IMR-90 (cell line): ENCODE data around the gene OR13G1. TPM values are rescaled to one million over a fixed set of nuclear protein-coding genes. Genes with fewer than 3 reads are reported as not detected.

Experiments
- ATAC-seq: fragments of 200-7000 bp; cut with Tn5 transposase; 2 replicates; pipeline ENCODE4 v1.9.1; 2020; ENCODE audit warnings: low read depth, mild to moderate bottlenecking, moderate library complexity
- BruUV-seq: library from RNA; stranded (reverse); fragments of 400-500 nt; replicated peaks from 2 replicates; lab custom pipeline; 2021; lab: Mats Ljungman, UMichigan
- CTCF ChIA-PET: fragments of 300-600 bp; formaldehyde crosslinking; extraction: SDS; loops from one replicate; lab custom pipeline; 2021; ENCODE audit warnings: antibody characterized with exemption; lab: Yijun Ruan, JAX
- POLR2A ChIA-PET: fragments of 300-600 bp; sonication (Branson Sonifier 250); formaldehyde crosslinking; loops from one replicate; lab custom pipeline; 2022; ENCODE audit warnings: antibody characterized with exemption; ENCODE audit not compliant: unreplicated experiment; lab: Charles Lee
- DNase-seq: peaks from one replicate; pipeline ENCODE4 v3.0.0; 2013
- H2AFZ ChIP-seq: replicated peaks from 2 replicates; pipeline ENCODE3; 2013; ENCODE audit warnings: low read length, mild to moderate bottlenecking; ENCODE audit not compliant: poor library complexity
- H2AK5ac ChIP-seq: 2 replicates; pipeline ENCODE4 v1.6.1; 2013; ENCODE audit warnings: low read depth, low read length, inconsistent platforms
- H2AK9ac ChIP-seq: replicated peaks from 2 replicates; pipeline ENCODE3; 2013; ENCODE audit warnings: mild to moderate bottlenecking, low read depth, low read length, moderate library complexity; ENCODE audit not compliant: poor library complexity
- H2BK120ac ChIP-seq: 2 replicates; pipeline ENCODE4 v1.6.1; 2013; ENCODE audit warnings: low read depth, low read length, inconsistent platforms
- H2BK15ac ChIP-seq: 3 replicates; pipeline ENCODE4 v1.6.1; 2013; ENCODE audit warnings: low read depth, low read length, inconsistent platforms
- H2BK20ac ChIP-seq: 2 replicates; pipeline ENCODE4 v1.6.1; 2013; ENCODE audit warnings: low read depth, mild to moderate bottlenecking, inconsistent platforms, low read length, moderate library complexity
- H2BK5ac ChIP-seq: 2 replicates; pipeline ENCODE4 v1.6.1; 2013; ENCODE audit warnings: mild to moderate bottlenecking, low read depth, low read length, inconsistent platforms; ENCODE audit not compliant: poor library complexity, severe bottlenecking
- H3K14ac ChIP-seq: replicated peaks from 2 replicates; pipeline ENCODE4 v1.6.1; 2013; ENCODE audit warnings: low read depth, low read length, inconsistent platforms
- H3K18ac ChIP-seq: 2 replicates; pipeline ENCODE4 v1.6.1; 2013; ENCODE audit warnings: low read depth, low read length, control low read depth
- H3K23ac ChIP-seq: 2 replicates; pipeline ENCODE4 v1.6.1; 2013; ENCODE audit warnings: low read depth, low read length, inconsistent platforms
- H3K27ac ChIP-seq: 2 replicates; pipeline ENCODE4 v1.5.1; 2013; ENCODE audit warnings: mild to moderate bottlenecking, control low read depth, low read length; ENCODE audit not compliant: insufficient read depth
- H3K27me3 ChIP-seq: 2 replicates; pipeline ENCODE4 v1.6.1; 2013; ENCODE audit warnings: low read length; ENCODE audit not compliant: control insufficient read depth, insufficient read depth
- H3K36me3 ChIP-seq: 2 replicates; pipeline ENCODE4 v1.6.1; 2013; ENCODE audit warnings: low read length, mixed read lengths; ENCODE audit not compliant: control insufficient read depth, insufficient read depth
- H3K4ac ChIP-seq: 2 replicates; pipeline ENCODE4 v1.6.1; 2013; ENCODE audit warnings: low read depth, low read length, inconsistent platforms
- H3K4me1 ChIP-seq: 2 replicates; pipeline ENCODE4 v1.6.1; 2013; ENCODE audit warnings: low read length, mixed read lengths; ENCODE audit not compliant: control insufficient read depth, insufficient read depth
- H3K4me2 ChIP-seq: 2 replicates; pipeline ENCODE4 v1.6.1; 2013; ENCODE audit warnings: low read depth, mild to moderate bottlenecking, control low read depth, low read length, moderate library complexity
- H3K4me3 ChIP-seq: 2 replicates; pipeline ENCODE4 v1.5.1; 2013; ENCODE audit warnings: low read depth, mild to moderate bottlenecking, control low read depth, low read length, moderate library complexity; ENCODE audit not compliant: insufficient read depth
- H3K56ac ChIP-seq: 2 replicates; pipeline ENCODE4 v1.6.1; 2013; ENCODE audit warnings: low read length, inconsistent platforms; ENCODE audit not compliant: insufficient read depth; ENCODE audit errors: extremely low read depth
- H3K79me1 ChIP-seq, 2 experiments: 2 replicates each; pipeline ENCODE4 v1.6.1; 2013; ENCODE audit warnings: low read length in 2 of 2, inconsistent platforms in 1 of 2, low read depth in 1 of 2
- H3K9ac ChIP-seq: 2 replicates; pipeline ENCODE4 v1.6.1; 2013; ENCODE audit warnings: low read depth, low read length, control low read depth
- H3K9me1 ChIP-seq: 2 replicates; pipeline ENCODE4 v1.6.1; 2013; ENCODE audit warnings: low read length, inconsistent platforms; ENCODE audit not compliant: insufficient read depth
- H3K9me3 ChIP-seq: 2 replicates; pipeline ENCODE4 v1.6.1; 2013; ENCODE audit warnings: low read length; ENCODE audit not compliant: control insufficient read depth, insufficient read depth
- H4K20me1 ChIP-seq: 2 replicates; pipeline ENCODE4 v1.6.1; 2013; ENCODE audit warnings: low read length, inconsistent platforms; ENCODE audit not compliant: insufficient read depth
- H4K5ac ChIP-seq: 2 replicates; pipeline ENCODE4 v1.6.1; 2013; ENCODE audit warnings: mild to moderate bottlenecking, low read depth, low read length, control low read depth
- H4K8ac ChIP-seq, 2 experiments: 2 replicates each; pipeline ENCODE4 v1.6.1; 2013; ENCODE audit warnings: low read depth in 2 of 2, low read length in 2 of 2, control low read depth in 1 of 2, inconsistent platforms in 1 of 2
- H4K91ac ChIP-seq: 2 replicates; pipeline ENCODE4 v1.6.1; 2013; ENCODE audit warnings: low read depth, low read length, inconsistent platforms; ENCODE audit not compliant: insufficient read depth
- BHLHE40 ChIP-seq: fragments of 150-350 bp; IDR thresholded peaks from 2 replicates; pipeline ENCODE4 v1.6.1; 2016; ENCODE audit warnings: mild to moderate bottlenecking, low read depth, low read length
- CEBPB ChIP-seq: IDR thresholded peaks from 2 replicates; pipeline ENCODE4 v1.6.1; 2012; ENCODE audit warnings: low read depth, low read length, improper control_type of control experiment
- CHD1 ChIP-seq: IDR thresholded peaks from 2 replicates; pipeline ENCODE4 v1.6.1; 2012; ENCODE audit warnings: low read depth, low read length, improper control_type of control experiment
- CTCF ChIP-seq: conservative IDR thresholded peaks from 2 replicates; pipeline ENCODE4 v1.5.1; 2012; ENCODE audit warnings: mild to moderate bottlenecking, low read depth, low read length, improper control_type of control experiment
- ELK1 ChIP-seq: fragments of 150-350 bp; IDR thresholded peaks from 2 replicates; pipeline ENCODE4 v1.6.1; 2016; ENCODE audit warnings: low read depth, mild to moderate bottlenecking, low read length, moderate library complexity, borderline replicate concordance
- FOS ChIP-seq: fragments of 150-350 bp; IDR thresholded peaks from 2 replicates; pipeline ENCODE4 v1.6.1; 2016; ENCODE audit warnings: low read depth, low read length
- MAFK ChIP-seq: IDR thresholded peaks from 2 replicates; pipeline ENCODE4 v1.6.1; 2012; ENCODE audit warnings: low read depth, low read length, improper control_type of control experiment
- MAZ ChIP-seq: IDR thresholded peaks from 2 replicates; pipeline ENCODE4 v1.6.1; 2012; ENCODE audit warnings: low read depth, mild to moderate bottlenecking, low read length, improper control_type of control experiment, moderate library complexity, borderline replicate concordance
- MXI1 ChIP-seq: IDR thresholded peaks from 2 replicates; pipeline ENCODE4 v1.6.1; 2012; ENCODE audit warnings: low read depth, mild to moderate bottlenecking, low read length, moderate library complexity, borderline replicate concordance
- NFE2L2 ChIP-seq: fragments of 150-350 bp; IDR thresholded peaks from 2 replicates; pipeline ENCODE4 v1.6.1; 2016; ENCODE audit warnings: low read depth, mild to moderate bottlenecking, low read length
- POLR2A ChIP-seq: IDR thresholded peaks from 2 replicates; pipeline ENCODE4 v1.6.1; 2012; ENCODE audit warnings: mild to moderate bottlenecking, low read depth, low read length
- RAD21 ChIP-seq: IDR thresholded peaks from 2 replicates; pipeline ENCODE4 v1.6.1; 2012; ENCODE audit warnings: low read length, improper control_type of control experiment
- RCOR1 ChIP-seq: IDR thresholded peaks from 2 replicates; pipeline ENCODE4 v1.6.1; 2012; ENCODE audit warnings: mild to moderate bottlenecking, low read length, improper control_type of control experiment; ENCODE audit not compliant: insufficient replicate concordance
- RFX5 ChIP-seq: IDR thresholded peaks from 2 replicates; pipeline ENCODE4 v1.8.0; 2012; ENCODE audit warnings: low read depth, mild to moderate bottlenecking, low read length, moderate library complexity
- SMC3 ChIP-seq: fragments of 150-350 bp; IDR thresholded peaks from 2 replicates; pipeline ENCODE4 v1.6.1; 2016; ENCODE audit warnings: low read depth, mild to moderate bottlenecking, antibody characterized with exemption, low read length, moderate library complexity
- USF2 ChIP-seq: fragments of 150-350 bp; IDR thresholded peaks from 2 replicates; pipeline ENCODE4 v1.6.1; 2017; ENCODE audit warnings: mild to moderate bottlenecking, antibody characterized with exemption, low read length, low read depth
- WGBS, 2 experiments: methylation state at CpG; one replicate each; pipeline versions ENCODE4 v1.1.5 to v1.1.7; 2013; ENCODE audit warnings: missing lambda C conversion rate in 2 of 2; ENCODE audit not compliant: insufficient read length in 1 of 2; ENCODE audit errors: extremely low coverage in 2 of 2; 5-methylcytosine and 5-hydroxymethylcytosine counted together
- dilution Hi-C: fragments of 300-500 bp; cut with HindIII; formaldehyde crosslinking; loops from one replicate; pipeline ENCODE4 v1.14.3; 2018; ENCODE audit warnings: low sequenced_read_pairs; ENCODE audit not compliant: unreplicated experiment
- in situ Hi-C: fragments of 300-500 bp; cut with MboI; formaldehyde crosslinking; loops from 3 replicates; pipeline ENCODE4 v1.14.3; 2019; ENCODE audit warnings: low sequenced_read_pairs, inconsistent platforms, mixed read lengths
- intact Hi-C: fragments of 100-400 bp; cut with micrococcal nuclease; formaldehyde crosslinking; loops from 2 replicates; pipeline ENCODE4 v1.10.0; 2022
- polyA plus RNA-seq, 3 experiments: library from polyadenylated mRNA; depleted of rRNA; stranded (reverse); fragments of >200 nt; gene quantifications; 2 replicates each; pipeline ENCODE4 v1.2.3, GENCODE V29; 2012; ENCODE audit warnings: low replicate concordance in 1 of 3
- total RNA-seq: library from RNA; depleted of rRNA; stranded (reverse); fragments of >200 nt; gene quantifications from 2 replicates; pipeline ENCODE4 v1.2.3, GENCODE V29; 2012

The OR13G1 gene
- total and polyA plus RNA-seq, 2 of the 4 experiments (the other 2 are of a cell fraction), result not detected

- CTCF ChIA-PET, result no interaction called here
- dilution Hi-C loops, result no loop called here
- Histone ChIP-seq H2BK5ac (no peak overlapping the region), H3K79me1 (no peaks in the 10 kb centered on the region), H2BK15ac (no peak overlapping the region), H3K4me3 (no peak overlapping the region), H2AFZ (no peak overlapping the region), H3K4me2 (no peak overlapping the region), H3K4me1 (no peaks in the 10 kb centered on the region), H3K14ac (no peak overlapping the region), H2AK5ac (no peak overlapping the region), H4K91ac (no peak overlapping the region), H3K27ac (no peak overlapping the region), H3K27me3 (no peaks in the 10 kb centered on the region), H3K56ac (no peak overlapping the region), H3K9ac (no peak overlapping the region), H4K8ac (no peak overlapping the region), H3K9me3 (peaks cover 17% of the 10 kb centered on the region), H3K23ac (no peak overlapping the region), H3K4ac (no peak overlapping the region), H2AK9ac (no peak overlapping the region), H3K9me1 (no peaks in the 10 kb centered on the region), H3K18ac (no peak overlapping the region), H4K20me1 (no peaks in the 10 kb centered on the region), H3K36me3 (no peaks in the 10 kb centered on the region), H4K5ac (no peak overlapping the region), H2BK120ac (no peak overlapping the region), H2BK20ac (no peak overlapping the region)
- WGBS, 2 experiments, result no CpG with 5 or more reads among the region's 5 CpGs
- in situ Hi-C loops, result no loop called here
- ATAC-seq (no peak), DNase-seq (no peak)
- intact Hi-C loops, result no loop called here
- BruUV-seq, result no TSS peak
- POLR2A ChIA-PET, result no interaction called here
- TF ChIP-seq FOS (no peak), MAFK (no peak), RFX5 (no peak), RAD21 (no peak), POLR2A (no peak), RCOR1 (no peak), MXI1 (no peak), BHLHE40 (no peak), NFE2L2 (no peak), USF2 (no peak), ELK1 (no peak), CTCF (no peak), SMC3 (no peak), MAZ (no peak), CHD1 (no peak), CEBPB (no peak)
Observed at GRCh38 chr1:247642742-247643141, 36.8 kb downstream of the OR13G1 start.
